ENCODE results near the gene FLNA.
"Not testable (repeated sequence)": the region's sequence is repeated elsewhere in the genome, so short reads cannot be mapped to it uniquely, and the experiment has no call there.

DNA sequence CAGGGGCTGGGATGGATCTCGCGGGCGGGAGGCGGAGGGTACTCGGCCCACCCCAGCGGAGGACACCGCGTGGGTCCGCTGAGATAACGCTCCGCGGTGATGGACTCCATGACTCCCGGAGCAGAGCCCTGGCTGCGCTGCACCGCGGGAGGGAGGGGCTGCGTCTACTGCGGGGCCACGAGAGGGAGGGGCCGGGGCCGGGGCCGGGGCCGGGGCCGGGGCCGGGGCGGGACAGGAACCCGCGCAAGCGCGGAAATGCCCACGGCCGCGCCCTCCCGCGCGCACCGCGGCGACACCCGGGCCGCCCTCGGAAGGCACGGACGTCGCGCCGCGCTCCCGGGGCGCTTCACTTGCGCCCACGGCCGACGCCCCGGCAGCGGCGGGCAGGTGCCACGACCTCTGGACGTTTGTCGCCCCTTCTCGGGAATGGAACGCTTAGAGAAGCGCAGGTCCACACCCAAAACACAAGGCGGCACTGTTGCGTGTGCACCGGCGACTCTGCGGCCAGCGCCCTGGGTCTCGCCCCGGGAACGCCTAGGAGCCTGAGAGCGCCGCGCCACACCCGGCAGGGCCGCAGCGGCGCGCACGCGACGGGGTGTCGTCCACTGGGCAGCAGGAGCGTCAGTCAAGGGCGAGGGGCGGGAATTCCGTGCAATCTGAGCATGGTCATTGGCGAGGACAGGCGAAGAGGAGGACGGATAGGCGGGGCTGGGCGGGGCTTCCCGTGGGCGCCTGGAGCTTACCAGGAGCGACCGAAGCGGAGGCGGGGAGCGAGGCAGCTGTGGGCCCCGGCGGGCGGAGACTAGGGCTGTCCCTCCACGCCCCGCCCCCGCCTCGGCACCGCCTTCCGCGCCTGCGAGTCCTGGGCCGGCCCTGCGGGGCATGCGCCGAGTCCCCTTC lies 32.8 kb downstream of the FLNA start:
- TF ChIP-seq, protein P1, sequence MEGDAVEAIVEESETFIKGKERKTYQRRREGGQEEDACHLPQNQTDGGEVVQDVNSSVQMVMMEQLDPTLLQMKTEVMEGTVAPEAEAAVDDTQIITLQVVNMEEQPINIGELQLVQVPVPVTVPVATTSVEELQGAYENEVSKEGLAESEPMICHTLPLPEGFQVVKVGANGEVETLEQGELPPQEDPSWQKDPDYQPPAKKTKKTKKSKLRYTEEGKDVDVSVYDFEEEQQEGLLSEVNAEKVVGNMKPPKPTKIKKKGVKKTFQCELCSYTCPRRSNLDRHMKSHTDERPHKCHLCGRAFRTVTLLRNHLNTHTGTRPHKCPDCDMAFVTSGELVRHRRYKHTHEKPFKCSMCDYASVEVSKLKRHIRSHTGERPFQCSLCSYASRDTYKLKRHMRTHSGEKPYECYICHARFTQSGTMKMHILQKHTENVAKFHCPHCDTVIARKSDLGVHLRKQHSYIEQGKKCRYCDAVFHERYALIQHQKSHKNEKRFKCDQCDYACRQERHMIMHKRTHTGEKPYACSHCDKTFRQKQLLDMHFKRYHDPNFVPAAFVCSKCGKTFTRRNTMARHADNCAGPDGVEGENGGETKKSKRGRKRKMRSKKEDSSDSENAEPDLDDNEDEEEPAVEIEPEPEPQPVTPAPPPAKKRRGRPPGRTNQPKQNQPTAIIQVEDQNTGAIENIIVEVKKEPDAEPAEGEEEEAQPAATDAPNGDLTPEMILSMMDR (IDR thresholded peaks at IDR 0.05) = not testable (repeated sequence)
- TF ChIP-seq POLR2A (IDR thresholded peaks at IDR 0.05) = not testable (repeated sequence)
